ENCODE measurements around the gene OR5AU1.
"Not testable (repeated sequence)": the region's sequence is repeated elsewhere in the genome, so short reads cannot be mapped to it uniquely, and the experiment has no call there.

DNA sequence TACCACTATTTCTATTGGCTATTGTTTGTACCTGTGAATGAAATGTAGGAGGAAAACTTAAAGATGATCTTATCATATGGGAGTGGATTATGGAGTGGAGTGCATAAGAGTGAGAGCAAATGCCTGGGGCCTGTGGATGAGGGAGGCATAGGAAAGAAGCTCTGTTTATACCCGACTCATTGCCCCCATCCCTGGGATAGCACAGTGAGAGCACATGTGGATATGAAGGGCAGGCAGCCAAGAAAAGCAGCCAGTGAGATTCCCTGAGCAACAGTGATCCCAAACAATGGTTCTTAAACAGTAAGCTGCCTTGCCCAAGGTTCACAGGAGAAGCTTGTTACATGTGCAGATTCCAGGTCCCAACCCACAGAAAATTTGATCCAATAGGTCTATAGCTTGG, 2.3 kb upstream of the OR5AU1 start:
- TF ChIP-seq POLR2A (IDR thresholded peaks at IDR 0.05) = not testable (repeated sequence)
- TF ChIP-seq, protein P1, sequence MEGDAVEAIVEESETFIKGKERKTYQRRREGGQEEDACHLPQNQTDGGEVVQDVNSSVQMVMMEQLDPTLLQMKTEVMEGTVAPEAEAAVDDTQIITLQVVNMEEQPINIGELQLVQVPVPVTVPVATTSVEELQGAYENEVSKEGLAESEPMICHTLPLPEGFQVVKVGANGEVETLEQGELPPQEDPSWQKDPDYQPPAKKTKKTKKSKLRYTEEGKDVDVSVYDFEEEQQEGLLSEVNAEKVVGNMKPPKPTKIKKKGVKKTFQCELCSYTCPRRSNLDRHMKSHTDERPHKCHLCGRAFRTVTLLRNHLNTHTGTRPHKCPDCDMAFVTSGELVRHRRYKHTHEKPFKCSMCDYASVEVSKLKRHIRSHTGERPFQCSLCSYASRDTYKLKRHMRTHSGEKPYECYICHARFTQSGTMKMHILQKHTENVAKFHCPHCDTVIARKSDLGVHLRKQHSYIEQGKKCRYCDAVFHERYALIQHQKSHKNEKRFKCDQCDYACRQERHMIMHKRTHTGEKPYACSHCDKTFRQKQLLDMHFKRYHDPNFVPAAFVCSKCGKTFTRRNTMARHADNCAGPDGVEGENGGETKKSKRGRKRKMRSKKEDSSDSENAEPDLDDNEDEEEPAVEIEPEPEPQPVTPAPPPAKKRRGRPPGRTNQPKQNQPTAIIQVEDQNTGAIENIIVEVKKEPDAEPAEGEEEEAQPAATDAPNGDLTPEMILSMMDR (IDR thresholded peaks at IDR 0.05) = not testable (repeated sequence)

Measured in uterus (tissue), 2 donors.